ENCODE data around the gene CDK9.

CDK9 gene

DNA sequence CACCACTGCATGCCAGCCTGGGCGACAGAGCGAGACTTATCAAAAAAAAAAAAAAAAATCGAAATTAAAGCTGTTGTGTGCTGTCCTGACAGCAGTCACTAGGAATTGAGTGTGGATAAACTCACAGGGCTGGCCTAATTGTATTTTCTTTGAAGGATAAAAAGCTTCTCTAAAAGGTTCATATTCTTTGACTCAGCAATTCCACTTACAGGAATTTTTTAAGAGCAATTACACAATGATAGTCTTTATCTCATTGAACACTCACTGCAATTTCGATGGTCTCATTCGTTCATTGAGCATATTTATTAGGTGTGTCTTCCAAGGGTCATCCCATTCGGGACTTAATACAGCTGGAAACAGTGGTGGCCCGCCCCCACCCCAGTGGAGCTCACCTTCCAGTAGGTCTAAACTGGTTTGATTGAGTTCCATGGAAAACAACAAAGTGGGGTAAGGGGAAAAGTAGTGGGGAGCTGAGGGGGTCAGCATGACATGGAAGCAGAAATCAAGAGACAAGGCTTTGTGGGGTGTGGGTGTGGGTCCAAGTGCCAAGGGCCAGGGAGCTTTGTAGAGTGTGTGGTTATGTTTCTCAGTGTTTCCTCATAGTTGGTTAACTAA, 6.7 kb downstream of the CDK9 start:
- no peak for TF ChIP-seq EZH2phosphoT487 (IDR thresholded peaks at IDR 0.05; ENCODE audit: low read depth)
- TF ChIP-seq, protein P1, sequence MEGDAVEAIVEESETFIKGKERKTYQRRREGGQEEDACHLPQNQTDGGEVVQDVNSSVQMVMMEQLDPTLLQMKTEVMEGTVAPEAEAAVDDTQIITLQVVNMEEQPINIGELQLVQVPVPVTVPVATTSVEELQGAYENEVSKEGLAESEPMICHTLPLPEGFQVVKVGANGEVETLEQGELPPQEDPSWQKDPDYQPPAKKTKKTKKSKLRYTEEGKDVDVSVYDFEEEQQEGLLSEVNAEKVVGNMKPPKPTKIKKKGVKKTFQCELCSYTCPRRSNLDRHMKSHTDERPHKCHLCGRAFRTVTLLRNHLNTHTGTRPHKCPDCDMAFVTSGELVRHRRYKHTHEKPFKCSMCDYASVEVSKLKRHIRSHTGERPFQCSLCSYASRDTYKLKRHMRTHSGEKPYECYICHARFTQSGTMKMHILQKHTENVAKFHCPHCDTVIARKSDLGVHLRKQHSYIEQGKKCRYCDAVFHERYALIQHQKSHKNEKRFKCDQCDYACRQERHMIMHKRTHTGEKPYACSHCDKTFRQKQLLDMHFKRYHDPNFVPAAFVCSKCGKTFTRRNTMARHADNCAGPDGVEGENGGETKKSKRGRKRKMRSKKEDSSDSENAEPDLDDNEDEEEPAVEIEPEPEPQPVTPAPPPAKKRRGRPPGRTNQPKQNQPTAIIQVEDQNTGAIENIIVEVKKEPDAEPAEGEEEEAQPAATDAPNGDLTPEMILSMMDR (IDR thresholded peaks at IDR 0.05; ENCODE audit: low read depth, low read length) = no peak
- peaks cover 18% of the 10 kb centered on the region for H4K20me1 ChIP-seq (ENCODE audit: insufficient read depth, low read length)
- no peaks in the 10 kb centered on the region for H3K9me3 ChIP-seq (ENCODE audit: insufficient read depth, low read length)
- H3K4me3 ChIP-seq (ENCODE audit: low read length) = no peak overlapping the region
- peaks cover 11% of the 10 kb centered on the region for H3K4me1 ChIP-seq (ENCODE audit: low read length)
- H3K4me2 ChIP-seq (ENCODE audit: low read length) = no peak overlapping the region
- no peak overlapping the region for H2AFZ ChIP-seq (ENCODE audit: low read depth, low read length)
- H3K27ac ChIP-seq (ENCODE audit: low read length) = no peak overlapping the region
- H3K27me3 ChIP-seq (ENCODE audit: low read depth, low read length) = no peaks in the 10 kb centered on the region
- peaks cover 29% of the 10 kb centered on the region for H3K79me2 ChIP-seq (ENCODE audit: low read length)
- H3K36me3 ChIP-seq (replicated peaks; ENCODE audit: low read depth, low read length) = peaks cover 39% of the 10 kb centered on the region
- H3K9ac ChIP-seq (ENCODE audit: low read length) = no peak overlapping the region

DNA sequence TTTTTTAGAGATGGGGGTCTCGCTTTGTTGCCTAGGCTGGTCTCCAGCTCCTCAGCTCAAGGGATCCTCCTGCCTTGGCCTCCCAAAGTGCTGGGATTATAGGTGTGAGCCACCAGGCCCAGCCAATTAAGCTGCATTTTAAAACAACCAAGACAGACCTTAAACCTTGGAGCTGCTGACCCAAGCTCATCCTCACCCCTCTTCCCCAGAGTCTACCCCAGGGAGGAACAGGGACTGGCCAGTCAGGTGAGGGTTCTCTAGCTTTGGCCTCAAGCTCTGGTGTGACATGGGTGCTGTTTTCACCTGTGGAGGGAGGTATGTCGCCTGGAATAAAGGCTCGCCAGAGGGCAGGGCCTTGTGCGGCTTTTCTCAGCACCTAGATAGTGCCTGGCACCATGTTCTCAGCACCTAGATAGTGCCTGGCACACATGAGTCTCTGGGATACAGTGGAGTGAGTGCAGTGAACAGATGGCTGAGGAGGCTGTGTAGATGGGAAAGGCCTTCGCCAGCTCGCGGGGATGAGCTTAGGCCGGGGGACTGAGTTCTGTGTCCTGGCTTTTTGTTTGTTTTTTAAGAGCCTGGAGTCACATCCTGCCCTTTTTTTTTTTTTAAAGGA, 7.4 kb downstream of the CDK9 start:
- TF ChIP-seq, protein P1 (IDR thresholded peaks at IDR 0.05; ENCODE audit: low read depth, low read length) = no peak
- no peak for TF ChIP-seq EZH2phosphoT487 (IDR thresholded peaks at IDR 0.05; ENCODE audit: low read depth)
- no peaks in the 10 kb centered on the region for H3K27me3 ChIP-seq (ENCODE audit: low read depth, low read length)
- no peak overlapping the region for H2AFZ ChIP-seq (ENCODE audit: low read depth, low read length)
- no peak overlapping the region for H3K27ac ChIP-seq (ENCODE audit: low read length)
- H3K4me1 ChIP-seq (ENCODE audit: low read length) = peaks cover 4% of the 10 kb centered on the region; the same call in 1 of the 2 replicates
- no peaks in the 10 kb centered on the region for H3K9me3 ChIP-seq (ENCODE audit: insufficient read depth, low read length)
- H4K20me1 ChIP-seq (ENCODE audit: insufficient read depth, low read length) = peaks cover 12% of the 10 kb centered on the region
- H3K79me2 ChIP-seq (ENCODE audit: low read length) = peaks cover 22% of the 10 kb centered on the region
- H3K4me3 ChIP-seq (ENCODE audit: low read length) = no peak overlapping the region
- H3K9ac ChIP-seq (ENCODE audit: low read length) = no peak overlapping the region
- no peak overlapping the region for H3K4me2 ChIP-seq (ENCODE audit: low read length)
- peaks cover 33% of the 10 kb centered on the region for H3K36me3 ChIP-seq (replicated peaks; ENCODE audit: low read depth, low read length)

DNA sequence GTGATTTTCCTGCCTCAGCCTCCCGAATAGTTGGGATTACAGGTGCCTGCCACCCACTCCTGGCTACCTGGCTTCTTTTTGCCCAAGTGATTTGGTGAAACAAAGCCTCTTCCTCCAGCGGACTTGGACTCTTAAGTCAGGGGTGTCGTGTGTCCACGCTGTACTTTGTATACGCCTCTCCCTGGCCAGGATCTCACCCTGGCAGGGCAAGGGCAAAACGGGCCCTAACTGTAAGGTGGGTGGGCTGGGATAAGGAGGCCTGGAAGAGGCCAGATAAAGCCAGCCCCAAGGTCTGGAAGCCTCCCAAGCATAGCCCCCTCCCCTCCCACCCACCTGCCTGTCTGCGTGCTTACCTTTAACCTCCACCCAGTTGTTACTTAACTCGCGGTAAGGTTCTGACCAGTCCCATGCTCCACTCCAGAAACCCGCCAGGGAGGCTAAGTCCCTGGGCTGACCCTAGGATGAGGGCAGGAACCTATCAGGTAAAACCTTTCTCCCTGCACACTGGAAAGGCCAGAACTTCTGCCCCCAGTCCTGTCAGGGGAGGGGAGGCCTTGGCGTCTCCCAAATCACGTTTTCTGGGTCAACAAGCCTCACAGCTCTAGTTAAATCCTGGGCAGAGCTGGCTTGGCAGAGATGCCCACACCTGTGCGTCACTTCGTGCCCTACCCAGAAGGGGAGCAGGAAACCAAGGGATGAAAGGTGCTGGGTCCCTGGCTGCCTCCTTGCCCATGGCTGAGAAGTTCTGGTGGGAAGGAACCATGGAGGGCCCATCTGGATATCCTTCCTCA, 8.4 kb downstream of the CDK9 start:
- no peak for TF ChIP-seq EZH2phosphoT487 (IDR thresholded peaks at IDR 0.05; ENCODE audit: low read depth)
- TF ChIP-seq, protein P1 (IDR thresholded peaks at IDR 0.05; ENCODE audit: low read depth, low read length) = no peak
- Histone ChIP-seq H3K27me3 (ENCODE audit: low read depth, low read length) (no peaks in the 10 kb centered on the region), H2AFZ (ENCODE audit: low read depth, low read length) (no peak overlapping the region), H3K27ac (ENCODE audit: low read length) (no peak overlapping the region), H3K4me3 (ENCODE audit: low read length) (no peak overlapping the region), H3K4me2 (ENCODE audit: low read length) (no peak overlapping the region), H3K79me2 (ENCODE audit: low read length) (peaks cover 12% of the 10 kb centered on the region; the same call in 1 of the 2 replicates), H4K20me1 (ENCODE audit: insufficient read depth, low read length) (peaks cover 7% of the 10 kb centered on the region), H3K36me3 (replicated peaks; ENCODE audit: low read depth, low read length) (peaks cover 23% of the 10 kb centered on the region), H3K9me3 (ENCODE audit: insufficient read depth, low read length) (no peaks in the 10 kb centered on the region), H3K9ac (ENCODE audit: low read length) (no peak overlapping the region), H3K4me1 (ENCODE audit: low read length) (no peaks in the 10 kb centered on the region)

DNA sequence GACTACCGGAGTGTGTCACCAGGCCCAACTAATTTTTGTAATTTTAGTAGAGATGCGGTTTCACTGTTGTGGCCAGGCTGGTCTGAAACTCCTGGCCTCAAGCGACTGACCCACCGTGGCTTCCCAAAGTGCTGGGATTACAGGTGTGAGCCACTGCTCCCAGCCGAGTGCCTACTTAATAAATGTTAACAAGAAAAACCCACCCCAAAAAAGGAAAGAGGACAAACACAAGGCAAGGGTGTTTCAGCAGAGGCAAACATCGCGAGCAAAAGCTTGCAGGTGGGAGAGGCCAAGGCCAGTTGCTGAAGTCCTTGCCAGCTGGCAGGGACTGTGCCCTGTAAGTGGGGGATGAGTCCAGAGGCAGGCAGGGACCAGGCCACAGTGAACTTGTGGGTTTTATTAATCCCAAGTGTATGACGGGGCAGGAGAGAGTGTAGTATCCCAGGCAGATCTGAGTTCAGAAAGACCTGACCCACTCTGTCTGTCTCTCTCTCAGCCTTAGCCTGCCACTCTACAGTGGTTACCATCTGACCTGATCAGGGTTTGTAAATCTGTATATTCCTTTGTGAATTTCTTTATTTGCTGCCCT, 10.5 kb downstream of the CDK9 start:
- no peak overlapping the region for H3K4me2 ChIP-seq (ENCODE audit: low read length)
- H3K27me3 ChIP-seq (ENCODE audit: low read depth, low read length) = no peaks in the 10 kb centered on the region

More for the DNA sequence above, 10.5 kb downstream of the CDK9 start:
- Histone ChIP-seq H3K79me2 (ENCODE audit: low read length) (no peaks in the 10 kb centered on the region), H3K36me3 (replicated peaks; ENCODE audit: low read depth, low read length) (peaks cover 11% of the 10 kb centered on the region), H3K9me3 (ENCODE audit: insufficient read depth, low read length) (no peaks in the 10 kb centered on the region), H3K4me1 (ENCODE audit: low read length) (no peaks in the 10 kb centered on the region), H3K27ac (ENCODE audit: low read length) (no peak overlapping the region), H3K9ac (ENCODE audit: low read length) (no peak overlapping the region), H3K4me3 (ENCODE audit: low read length) (no peak overlapping the region), H2AFZ (ENCODE audit: low read depth, low read length) (no peak overlapping the region), H4K20me1 (ENCODE audit: insufficient read depth, low read length) (no peaks in the 10 kb centered on the region; the same call in 1 of the 2 replicates)
- TF ChIP-seq EZH2phosphoT487 (IDR thresholded peaks at IDR 0.05; ENCODE audit: low read depth) = no peak
- TF ChIP-seq, protein P1 (IDR thresholded peaks at IDR 0.05; ENCODE audit: low read depth, low read length) = no peak
